Neutrophil (primary cell): ENCODE data around the gene FAU.

Experiments used
- H3K27ac ChIP-seq: fragments of 200-600 bp; sonication (generic); 2 replicates; pipeline ENCODE4 v1.5.1; 2016; ENCODE audit warnings: mild to moderate bottlenecking, moderate library complexity
- H3K27me3 ChIP-seq: fragments of 200-600 bp; sonication (generic); 2 replicates; pipeline ENCODE4 v1.6.0; 2016; ENCODE audit warnings: mild to moderate bottlenecking
- H3K36me3 ChIP-seq: fragments of 200-600 bp; sonication (generic); 2 replicates; pipeline ENCODE4 v1.5.1; 2017
- H3K4me1 ChIP-seq, 2 experiments: fragments of 200-600 bp in 1 of 2; sonication (generic) in 1 of 2; 1 replicate in 1 of 2; 2 replicates in 1 of 2; pipeline versions ENCODE4 v1.5.1 to v1.6.1; 2013 to 2016; ENCODE audit warnings: low read depth in 1 of 2, low read length in 1 of 2, mild to moderate bottlenecking in 1 of 2, moderate library complexity in 1 of 2; ENCODE audit not compliant: control insufficient read depth in 1 of 2, insufficient read depth in 1 of 2
- H3K4me3 ChIP-seq, 2 experiments: fragments of 200-600 bp in 1 of 2; sonication (generic) in 1 of 2; 1 replicate in 1 of 2; 2 replicates in 1 of 2; pipeline ENCODE4 v1.5.1; 2013 to 2016; ENCODE audit warnings: low read depth in 1 of 2, low read length in 1 of 2, mild to moderate bottlenecking in 1 of 2, moderate library complexity in 1 of 2
- H3K9me3 ChIP-seq: fragments of 200-600 bp; sonication (generic); 2 replicates; pipeline ENCODE4 v1.5.1; 2016
- TF ChIP-seq, protein P1 (sequence below): fragments of 200-600 bp; sonication (generic); IDR thresholded peaks from 2 replicates; pipeline ENCODE4 v1.5.1; 2016; ENCODE audit warnings: antibody characterized with exemption

The FAU gene

GRCh38 chr11:65095427-65095826 lies 26.5 kb downstream of the FAU start:
- peak overlapping the region; percentile 96 for H3K27ac ChIP-seq
- H3K9me3 ChIP-seq: no peaks in the 10 kb centered on the region

GRCh38 chr11:65090628-65091027 lies 31.3 kb downstream of the FAU start:
- TF ChIP-seq, protein P1, sequence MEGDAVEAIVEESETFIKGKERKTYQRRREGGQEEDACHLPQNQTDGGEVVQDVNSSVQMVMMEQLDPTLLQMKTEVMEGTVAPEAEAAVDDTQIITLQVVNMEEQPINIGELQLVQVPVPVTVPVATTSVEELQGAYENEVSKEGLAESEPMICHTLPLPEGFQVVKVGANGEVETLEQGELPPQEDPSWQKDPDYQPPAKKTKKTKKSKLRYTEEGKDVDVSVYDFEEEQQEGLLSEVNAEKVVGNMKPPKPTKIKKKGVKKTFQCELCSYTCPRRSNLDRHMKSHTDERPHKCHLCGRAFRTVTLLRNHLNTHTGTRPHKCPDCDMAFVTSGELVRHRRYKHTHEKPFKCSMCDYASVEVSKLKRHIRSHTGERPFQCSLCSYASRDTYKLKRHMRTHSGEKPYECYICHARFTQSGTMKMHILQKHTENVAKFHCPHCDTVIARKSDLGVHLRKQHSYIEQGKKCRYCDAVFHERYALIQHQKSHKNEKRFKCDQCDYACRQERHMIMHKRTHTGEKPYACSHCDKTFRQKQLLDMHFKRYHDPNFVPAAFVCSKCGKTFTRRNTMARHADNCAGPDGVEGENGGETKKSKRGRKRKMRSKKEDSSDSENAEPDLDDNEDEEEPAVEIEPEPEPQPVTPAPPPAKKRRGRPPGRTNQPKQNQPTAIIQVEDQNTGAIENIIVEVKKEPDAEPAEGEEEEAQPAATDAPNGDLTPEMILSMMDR: no peak
- Histone ChIP-seq H3K4me3 (no peak overlapping the region), H3K36me3 (peaks cover 44% of the 10 kb centered on the region), H3K27me3 (no peaks in the 10 kb centered on the region), H3K27ac (no peak overlapping the region), H3K4me1 (peaks cover under 1 to 5% of the 10 kb centered on the region in 2 experiments), H3K9me3 (no peaks in the 10 kb centered on the region)

More at GRCh38 chr11:65095427-65095826, 26.5 kb downstream of the FAU start:
- Histone ChIP-seq H3K27me3 (no peaks in the 10 kb centered on the region), H3K4me3 (peak overlapping the region; percentile 72 to 89), H3K36me3 (no peaks in the 10 kb centered on the region), H3K4me1 (peaks cover 10 to 15% of the 10 kb centered on the region in 2 experiments)
- TF ChIP-seq, protein P1: no peak

- Histone ChIP-seq H3K27me3 (no peaks in the 10 kb centered on the region), H3K27ac (no peak overlapping the region), H3K4me1 (peaks cover 7 to 11% of the 10 kb centered on the region in 2 experiments), H3K9me3 (no peaks in the 10 kb centered on the region), H3K4me3 (no peak overlapping the region), H3K36me3 (peaks cover 51% of the 10 kb centered on the region)
- TF ChIP-seq, protein P1: no peak
Measured at GRCh38 chr11:65089621-65090020, 32.3 kb downstream of the FAU start.

GRCh38 chr11:65087827-65088226 lies 34.1 kb downstream of the FAU start:
- Histone ChIP-seq H3K4me3 (no peak overlapping the region), H3K36me3 (peaks cover 51% of the 10 kb centered on the region), H3K9me3 (no peaks in the 10 kb centered on the region), H3K27ac (no peak overlapping the region), H3K27me3 (no peaks in the 10 kb centered on the region), H3K4me1 (peaks cover 21 to 23% of the 10 kb centered on the region in 2 experiments)
- TF ChIP-seq, protein P1: no peak

DNA sequence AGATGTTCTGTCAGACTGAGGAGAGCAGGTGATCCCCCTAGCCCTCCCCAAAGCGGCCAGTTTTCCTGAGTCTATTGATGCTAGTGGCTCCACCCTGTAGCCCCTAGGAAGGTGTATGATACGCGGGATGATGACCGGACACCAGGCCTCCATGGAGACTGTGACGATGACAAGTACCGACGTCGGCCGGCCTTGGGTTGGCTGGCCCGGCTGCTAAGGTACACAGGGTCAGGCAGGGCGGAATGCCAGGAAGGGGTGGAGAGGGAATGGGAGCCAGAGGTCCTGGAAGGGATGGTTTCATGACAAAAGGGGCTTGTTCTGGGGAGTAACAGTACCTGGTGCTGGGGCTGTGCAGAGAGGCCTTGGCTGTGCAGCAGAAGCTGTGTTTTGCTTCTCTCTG lies 34.7 kb downstream of the FAU start:
- no peak overlapping the region for H3K27ac ChIP-seq
- H3K9me3 ChIP-seq: no peaks in the 10 kb centered on the region
- peaks cover 23 to 24% of the 10 kb centered on the region in 2 experiments for H3K4me1 ChIP-seq
- peaks cover 51% of the 10 kb centered on the region for H3K36me3 ChIP-seq
- TF ChIP-seq, protein P1: no peak
- H3K27me3 ChIP-seq: no peaks in the 10 kb centered on the region
- H3K4me3 ChIP-seq: no peak overlapping the region

DNA sequence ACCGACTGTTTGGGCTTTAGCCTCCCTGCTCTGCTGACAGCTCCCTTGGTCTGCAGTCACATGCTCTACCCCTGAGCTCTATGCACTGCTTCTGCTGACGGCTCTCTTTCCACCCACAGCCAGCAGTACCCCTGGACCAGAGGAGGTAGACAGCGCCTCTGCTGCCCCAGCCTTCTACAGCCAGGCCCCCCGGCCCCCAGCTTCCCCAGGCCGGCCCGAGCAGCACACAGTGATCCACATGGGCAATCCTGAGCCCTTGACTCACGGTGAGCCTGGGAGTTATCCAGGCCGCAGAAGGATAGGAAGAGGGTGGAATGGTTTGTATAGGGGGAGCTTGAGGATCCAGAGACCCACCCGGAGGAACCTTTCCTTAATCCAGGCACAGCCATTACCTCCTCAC lies 35.1 kb downstream of the FAU start:
- Histone ChIP-seq H3K27me3 (no peaks in the 10 kb centered on the region), H3K9me3 (no peaks in the 10 kb centered on the region), H3K36me3 (peaks cover 51% of the 10 kb centered on the region), H3K4me3 (no peak overlapping the region), H3K4me1 (peaks cover 23 to 24% of the 10 kb centered on the region in 2 experiments), H3K27ac (no peak overlapping the region)
- TF ChIP-seq, protein P1: no peak
